HCT116 (cell line): ENCODE measurements around the gene MAP1LC3C. TPM values are rescaled to one million over a fixed set of nuclear protein-coding genes. Genes with fewer than 3 reads are reported as not detected.

Source experiments
- ATAC-seq: fragments of 200-7000 bp; cut with Tn5 transposase; 2 replicates; pipeline ENCODE4 v1.9.1; 2020; ENCODE audit warnings: mild to moderate bottlenecking, moderate library complexity
- BruUV-seq: library from RNA; stranded (reverse); fragments of 400-500 nt; replicated peaks from 2 replicates; lab custom pipeline; 2021; lab: Mats Ljungman, UMichigan
- CTCF ChIA-PET: fragments of 300-600 bp; sonication (Branson Sonifier 250); formaldehyde crosslinking; loops from one replicate; lab custom pipeline; 2021; ENCODE audit warnings: antibody characterized with exemption; lab: Charles Lee
- POLR2A ChIA-PET: fragments of 300-600, 350-600 bp; sonication (Branson Sonifier 250); formaldehyde crosslinking; loops from one replicate; lab custom pipeline; 2021; ENCODE audit warnings: antibody characterized with exemption; lab: Charles Lee
- RAD21 ChIA-PET, 2 experiments: fragments of 300-600 bp; sonication (Branson Sonifier 250); formaldehyde crosslinking; loops; one replicate each; lab custom pipeline; 2023; ENCODE audit warnings: low total read pairs in 2 of 2; ENCODE audit not compliant: uncharacterized antibody in 2 of 2, unreplicated experiment in 2 of 2, low non-redundant PET in 1 of 2; lab: Charles Lee
- DNase-seq: peaks from one replicate; pipeline ENCODE4 v3.0.0-alpha.2; 2010; ENCODE audit warnings: low read depth, low spot score
- H2AFZ ChIP-seq: fragments of 200-600 bp; shearing (Covaris generic), sonication (generic); 2 replicates; pipeline ENCODE4 v1.6.1; 2017; ENCODE audit warnings: low read depth, mixed run types, mixed read lengths, antibody characterized with exemption, low read length; ENCODE audit not compliant: poor library complexity, severe bottlenecking
- H3K27ac ChIP-seq: 2 replicates; pipeline ENCODE4 v1.5.1; 2012; ENCODE audit warnings: low read depth, low read length
- H3K27me3 ChIP-seq: fragments of 200-600 bp; sonication (generic); 2 replicates; pipeline ENCODE4 v1.6.1; 2016; ENCODE audit warnings: mixed run types, low read length, mixed read lengths; ENCODE audit not compliant: insufficient read depth
- H3K36me3 ChIP-seq, 2 experiments: fragments of 200-500 bp in 1 of 2; fragments of 200-600 bp in 1 of 2; sonication (Bioruptor generic) in 1 of 2; sonication (generic) in 1 of 2; 2 replicates each; pipeline versions ENCODE4 v1.5.1 to v1.6.1; 2014 to 2016; ENCODE audit warnings: low read length in 2 of 2, inconsistent platforms in 1 of 2, mixed read lengths in 1 of 2, mixed run types in 1 of 2; ENCODE audit not compliant: insufficient read depth in 2 of 2, control insufficient read depth in 1 of 2
- H3K4me1 ChIP-seq, 2 experiments: fragments of 200-600 bp in 1 of 2; sonication (generic) in 1 of 2; 2 replicates each; pipeline versions ENCODE4 v1.5.1 to v1.6.1; 2012 to 2017; ENCODE audit warnings: low read length in 2 of 2, inconsistent platforms in 1 of 2, mild to moderate bottlenecking in 1 of 2, mixed read lengths in 1 of 2, mixed run types in 1 of 2, moderate library complexity in 1 of 2; ENCODE audit not compliant: insufficient read depth in 2 of 2, control insufficient read depth in 1 of 2
- H3K4me2 ChIP-seq: fragments of 200-600 bp; sonication (generic); 2 replicates; pipeline ENCODE4 v1.6.1; 2017; ENCODE audit warnings: mixed run types, low read length, mixed read lengths
- H3K4me3 ChIP-seq, 2 experiments: fragments of 200-600 bp in 1 of 2; sonication (generic) in 1 of 2; replicated peaks in 1 of 2; 2 replicates each; pipeline ENCODE4 v1.5.1; 2011 to 2016; ENCODE audit warnings: low read length in 2 of 2, control low read depth in 1 of 2, low read depth in 1 of 2, mild to moderate bottlenecking in 1 of 2, mixed read lengths in 1 of 2, mixed run types in 1 of 2
- H3K79me2 ChIP-seq: fragments of 200-600 bp; sonication (generic); 2 replicates; pipeline ENCODE4 v1.6.1; 2017; ENCODE audit warnings: mild to moderate bottlenecking, mixed run types, low read length, moderate library complexity, mixed read lengths; ENCODE audit not compliant: insufficient read depth
- H3K9ac ChIP-seq: fragments of 200-600 bp; sonication (generic); 2 replicates; pipeline ENCODE4 v1.6.1; 2016; ENCODE audit warnings: low read length, mixed read lengths
- H3K9me2 ChIP-seq: fragments of 200-600 bp; sonication (generic), shearing (Covaris generic); 2 replicates; pipeline ENCODE4 v1.6.1; 2017; ENCODE audit warnings: mixed run types, mild to moderate bottlenecking, moderate library complexity; ENCODE audit not compliant: insufficient read depth
- H3K9me3 ChIP-seq, 2 experiments: fragments of 200-500 bp in 1 of 2; fragments of 200-600 bp in 1 of 2; sonication (Bioruptor generic) in 1 of 2; sonication (generic) in 1 of 2; 2 replicates each; pipeline ENCODE4 v1.6.1; 2014 to 2017; ENCODE audit warnings: low read length in 2 of 2, mixed read lengths in 2 of 2, inconsistent platforms in 1 of 2, low read depth in 1 of 2, mild to moderate bottlenecking in 1 of 2, mixed run types in 1 of 2, moderate library complexity in 1 of 2; ENCODE audit not compliant: control insufficient read depth in 1 of 2, insufficient read depth in 1 of 2
- H4K20me1 ChIP-seq: fragments of 200-600 bp; sonication (generic), shearing (Covaris generic); 2 replicates; pipeline ENCODE4 v1.6.1; 2017; ENCODE audit warnings: mixed run types, mild to moderate bottlenecking, moderate library complexity; ENCODE audit not compliant: insufficient read depth
- EGR1 ChIP-seq: IDR thresholded peaks from 2 replicates; pipeline ENCODE4 v1.6.1; 2012; ENCODE audit warnings: low read depth
- FOSL1 ChIP-seq: IDR thresholded peaks from 2 replicates; pipeline ENCODE4 v1.6.1; 2012; ENCODE audit warnings: low read depth
- POLR2AphosphoS5 ChIP-seq: IDR thresholded peaks from 2 replicates; pipeline ENCODE4 v1.6.1; 2011; ENCODE audit warnings: mild to moderate bottlenecking, low read depth, low read length, moderate library complexity
- SIN3A ChIP-seq: IDR thresholded peaks from 2 replicates; pipeline ENCODE4 v1.6.1; 2012; ENCODE audit warnings: low read depth
- YY1 ChIP-seq: IDR thresholded peaks from 2 replicates; pipeline ENCODE4 v1.6.1; 2011; ENCODE audit warnings: low read length, low read depth, moderate library complexity, mild to moderate bottlenecking; ENCODE audit not compliant: insufficient replicate concordance; ENCODE audit errors: extremely low read depth
- ZBTB33 ChIP-seq: IDR thresholded peaks from 2 replicates; pipeline ENCODE4 v1.6.1; 2011; ENCODE audit warnings: mild to moderate bottlenecking, low read length, moderate library complexity; ENCODE audit not compliant: insufficient replicate concordance; ENCODE audit errors: extremely low read depth
- intact Hi-C: fragments of 100-400 bp; cut with micrococcal nuclease; formaldehyde crosslinking; loops from 2 replicates; pipeline ENCODE4 v1.10.0; 2022
- total RNA-seq: library from RNA; stranded (reverse); gene quantifications from one replicate; pipeline ENCODE4 v1.2.1, GENCODE V29; 2021; ENCODE audit not compliant: unreplicated experiment
- TF ChIP-seq, protein P1 (sequence below), 3 experiments: fragments of 200-600 bp in 1 of 3; sonication (generic) in 1 of 3; IDR thresholded peaks in 2 of 3; conservative IDR thresholded peaks in 1 of 3; 2 replicates each; pipeline ENCODE4 v1.5.1; 2012 to 2017; ENCODE audit warnings: low read depth in 2 of 3, low read length in 2 of 3, antibody characterized with exemption in 1 of 3, borderline replicate concordance in 1 of 3, control low read depth in 1 of 3, mild to moderate bottlenecking in 1 of 3, mixed read lengths in 1 of 3, mixed run types in 1 of 3, moderate library complexity in 1 of 3; ENCODE audit not compliant: insufficient read depth in 1 of 3

The MAP1LC3C gene
- total RNA-seq, 1 experiment from 2014 or later = not detected

DNA sequence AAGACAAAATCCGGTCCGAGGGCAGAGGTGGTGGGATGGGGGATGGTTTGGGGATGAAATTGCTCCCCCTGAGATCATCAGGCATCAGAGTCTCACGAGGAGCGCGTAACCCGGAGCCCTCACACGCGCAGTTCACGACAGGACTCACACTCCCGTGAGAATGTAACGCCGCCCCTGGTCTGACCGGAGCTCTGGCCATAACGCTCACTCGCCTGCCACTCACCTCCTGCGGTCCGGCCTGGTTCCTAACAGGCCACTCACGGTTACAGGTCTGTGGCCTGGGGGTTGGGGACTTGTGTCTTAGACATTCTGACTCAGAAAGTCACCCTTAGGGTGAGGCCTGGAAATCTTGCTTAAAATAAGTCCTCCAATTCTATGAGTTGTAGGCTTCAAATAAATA lies 19.8 kb downstream of the MAP1LC3C start (continued):
- TF ChIP-seq ZBTB33 = no peak
- TF ChIP-seq POLR2AphosphoS5 = no peak
- TF ChIP-seq SIN3A = no peak
- no peak for TF ChIP-seq YY1
- no peak for TF ChIP-seq FOSL1
- TF ChIP-seq, all 23 proteins: peak for 0

DNA sequence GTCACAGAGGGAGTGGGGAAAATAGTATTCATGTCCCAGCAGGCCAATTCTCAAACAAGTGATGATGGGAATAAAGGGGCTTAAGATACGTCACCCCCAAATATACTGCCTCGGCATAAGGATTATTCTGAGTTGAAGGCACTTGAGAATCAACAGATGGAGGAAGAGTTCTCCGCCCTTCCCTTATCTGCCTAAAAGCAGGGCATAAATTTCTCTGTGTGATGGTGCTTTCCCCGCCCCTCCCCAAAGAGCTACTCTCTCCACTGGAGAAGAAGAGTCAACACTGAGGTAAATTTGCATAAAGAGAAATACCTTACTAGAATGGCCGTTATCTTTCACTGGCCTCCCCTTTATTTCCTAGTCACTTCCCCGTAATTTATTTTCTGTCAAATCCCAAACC lies 22.7 kb downstream of the MAP1LC3C start:
- Histone ChIP-seq H3K4me1 (no peaks in the 10 kb centered on the region), H3K9me3 (no peaks in the 10 kb centered on the region), H3K4me3 (no peak overlapping the region), H3K36me3 (no peaks in the 10 kb centered on the region), H4K20me1 (no peaks in the 10 kb centered on the region), H3K27me3 (no peaks in the 10 kb centered on the region), H3K79me2 (no peaks in the 10 kb centered on the region), H3K9me2 (no peaks in the 10 kb centered on the region), H3K9ac (no peak overlapping the region), H3K4me2 (no peak overlapping the region), H2AFZ (no peak overlapping the region), H3K27ac (no peak overlapping the region)
- intact Hi-C loops = no loop called here
- RAD21 ChIA-PET = no interaction called here
- POLR2A ChIA-PET = no interaction called here
- TF ChIP-seq EGR1 = no peak
- TF ChIP-seq, protein P1, sequence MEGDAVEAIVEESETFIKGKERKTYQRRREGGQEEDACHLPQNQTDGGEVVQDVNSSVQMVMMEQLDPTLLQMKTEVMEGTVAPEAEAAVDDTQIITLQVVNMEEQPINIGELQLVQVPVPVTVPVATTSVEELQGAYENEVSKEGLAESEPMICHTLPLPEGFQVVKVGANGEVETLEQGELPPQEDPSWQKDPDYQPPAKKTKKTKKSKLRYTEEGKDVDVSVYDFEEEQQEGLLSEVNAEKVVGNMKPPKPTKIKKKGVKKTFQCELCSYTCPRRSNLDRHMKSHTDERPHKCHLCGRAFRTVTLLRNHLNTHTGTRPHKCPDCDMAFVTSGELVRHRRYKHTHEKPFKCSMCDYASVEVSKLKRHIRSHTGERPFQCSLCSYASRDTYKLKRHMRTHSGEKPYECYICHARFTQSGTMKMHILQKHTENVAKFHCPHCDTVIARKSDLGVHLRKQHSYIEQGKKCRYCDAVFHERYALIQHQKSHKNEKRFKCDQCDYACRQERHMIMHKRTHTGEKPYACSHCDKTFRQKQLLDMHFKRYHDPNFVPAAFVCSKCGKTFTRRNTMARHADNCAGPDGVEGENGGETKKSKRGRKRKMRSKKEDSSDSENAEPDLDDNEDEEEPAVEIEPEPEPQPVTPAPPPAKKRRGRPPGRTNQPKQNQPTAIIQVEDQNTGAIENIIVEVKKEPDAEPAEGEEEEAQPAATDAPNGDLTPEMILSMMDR (IDR thresholded peaks at IDR 0.05 in 2 of 3, conservative IDR thresholded peaks at IDR 0.05 in 1 of 3; ENCODE audit: borderline replicate concordance in 1 of 3, insufficient read depth in 1 of 3, low read depth in 2 of 3, low read length in 2 of 3) = no peak
- DNase-seq (no peak), ATAC-seq (no peak)
- CTCF ChIA-PET = no interaction called here
- BruUV-seq = no TSS peak
